ENCODE data around the gene ANAPC7. TPM values are rescaled to one million over a fixed set of nuclear protein-coding genes. Genes with fewer than 3 reads are reported as not detected.
"Not testable (repeated sequence)": the region's sequence is repeated elsewhere in the genome, so short reads cannot be mapped to it uniquely, and the experiment has no call there.

Gene ANAPC7
- total RNA-seq, 2 donors from 2014 or later: 62.0 to 133 TPM

GRCh38 chr12:110417113-110417512 is 13.6 kb upstream of the ANAPC7 start:
- not testable (repeated sequence) for DNase-seq (ENCODE audit: low spot score); H3K9me3 Mint-ChIP-seq; H3K4me3 Mint-ChIP-seq; H3K4me1 Mint-ChIP-seq (ENCODE audit: low read depth in 2 of 2); H3K27ac Mint-ChIP-seq; ATAC-seq; H3K36me3 Mint-ChIP-seq
- H3K27me3 Mint-ChIP-seq: peaks cover 3 to 10% of the 10 kb centered on the region in 2 donors

GRCh38 chr12:110410086-110410485 is 6.6 kb upstream of the ANAPC7 start:
- not testable (repeated sequence) for H3K36me3 Mint-ChIP-seq; DNase-seq (ENCODE audit: low spot score); H3K9me3 Mint-ChIP-seq; H3K4me3 Mint-ChIP-seq; ATAC-seq; H3K4me1 Mint-ChIP-seq (ENCODE audit: low read depth in 2 of 2); H3K27ac Mint-ChIP-seq
- H3K27me3 Mint-ChIP-seq: peaks cover 8 to 16% of the 10 kb centered on the region in 2 donors

GRCh38 chr12:110405126-110405662 is 1.7 kb upstream of the ANAPC7 start:
- peaks cover 10 to 15% of the 10 kb centered on the region in 2 donors for H3K4me1 Mint-ChIP-seq (ENCODE audit: low read depth in 2 of 2)
- H3K27me3 Mint-ChIP-seq; H3K4me3 Mint-ChIP-seq; H3K27ac Mint-ChIP-seq; DNase-seq (ENCODE audit: low spot score); H3K36me3 Mint-ChIP-seq; H3K9me3 Mint-ChIP-seq; ATAC-seq: not testable (repeated sequence)

- no peaks in the 10 kb centered on the region for H3K9me3 Mint-ChIP-seq
- no peaks in the 10 kb centered on the region for H3K27me3 Mint-ChIP-seq
- peaks cover 10 to 18% of the 10 kb centered on the region in 2 donors for H3K4me1 Mint-ChIP-seq (ENCODE audit: low read depth in 2 of 2)
- peak overlapping the region; percentile 99 for H3K27ac Mint-ChIP-seq
- peak overlapping the region; percentile 99 for H3K4me3 Mint-ChIP-seq
- H3K36me3 Mint-ChIP-seq: no peaks in the 10 kb centered on the region
- ATAC-seq: peak; percentile 69 to 82
- DNase-seq (ENCODE audit: low spot score): peak; percentile 83
These were observed 621 bp upstream of the ANAPC7 start for GRCh38 chr12:110403976-110404682.

GRCh38 chr12:110382683-110383082 is 20.8 kb downstream of the ANAPC7 start:
- Mint-ChIP-seq H3K36me3 (peaks cover 26% of the 10 kb centered on the region), H3K4me3 (no peak overlapping the region), H3K4me1 (ENCODE audit: low read depth in 2 of 2) (peaks cover 7 to 16% of the 10 kb centered on the region in 2 donors), H3K27me3 (no peaks in the 10 kb centered on the region), H3K27ac (peak overlapping the region in 1 of 2 donors; percentile 41), H3K9me3 (no peaks in the 10 kb centered on the region)
- DNase-seq (ENCODE audit: low spot score) (no peak), ATAC-seq (no peak)

- ATAC-seq: no peak
- Mint-ChIP-seq H3K36me3 (peaks cover 29% of the 10 kb centered on the region), H3K27ac (no peak overlapping the region), H3K9me3 (no peaks in the 10 kb centered on the region), H3K27me3 (no peaks in the 10 kb centered on the region), H3K4me1 (ENCODE audit: low read depth in 2 of 2) (peaks cover 2% of the 10 kb centered on the region in 2 donors), H3K4me3 (no peak overlapping the region)
- DNase-seq (ENCODE audit: low spot score): no peak
These were observed 23.9 kb downstream of the ANAPC7 start for GRCh38 chr12:110379631-110380030.

GRCh38 chr12:110379197-110379596 is 24.3 kb downstream of the ANAPC7 start:
- H3K36me3 Mint-ChIP-seq: peaks cover 30% of the 10 kb centered on the region
- H3K27ac Mint-ChIP-seq: no peak overlapping the region

GRCh38 chr12:110378131-110378790 is 25.2 kb downstream of the ANAPC7 start:
- H3K9me3 Mint-ChIP-seq; H3K4me3 Mint-ChIP-seq; H3K27me3 Mint-ChIP-seq; ATAC-seq; DNase-seq (ENCODE audit: low spot score); H3K4me1 Mint-ChIP-seq (ENCODE audit: low read depth in 2 of 2); H3K27ac Mint-ChIP-seq: not testable (repeated sequence)
- peaks cover 30% of the 10 kb centered on the region for H3K36me3 Mint-ChIP-seq

More at GRCh38 chr12:110379197-110379596, 24.3 kb downstream of the ANAPC7 start:
- Mint-ChIP-seq H3K4me3 (no peak overlapping the region), H3K27me3 (no peaks in the 10 kb centered on the region), H3K9me3 (no peaks in the 10 kb centered on the region), H3K4me1 (ENCODE audit: low read depth in 2 of 2) (no peaks in the 10 kb centered on the region)
- ATAC-seq (no peak), DNase-seq (ENCODE audit: low spot score) (no peak)

GRCh38 chr12:110373962-110374611 is 29.4 kb downstream of the ANAPC7 start:
- no peak for DNase-seq (ENCODE audit: low spot score)
- no peak for ATAC-seq
- Mint-ChIP-seq H3K27ac (no peak overlapping the region), H3K27me3 (no peaks in the 10 kb centered on the region), H3K9me3 (no peaks in the 10 kb centered on the region), H3K4me3 (no peak overlapping the region), H3K36me3 (peaks cover 25% of the 10 kb centered on the region), H3K4me1 (ENCODE audit: low read depth in 2 of 2) (no peaks in the 10 kb centered on the region)

- Mint-ChIP-seq H3K36me3 (peaks cover 21% of the 10 kb centered on the region), H3K9me3 (no peaks in the 10 kb centered on the region), H3K4me3 (no peak overlapping the region), H3K27me3 (no peaks in the 10 kb centered on the region), H3K27ac (no peak overlapping the region), H3K4me1 (ENCODE audit: low read depth in 2 of 2) (no peaks in the 10 kb centered on the region)
- DNase-seq (ENCODE audit: low spot score) (no peak), ATAC-seq (no peak)
These were observed 30.1 kb downstream of the ANAPC7 start for GRCh38 chr12:110373425-110373824.

- Mint-ChIP-seq H3K4me1 (ENCODE audit: low read depth in 2 of 2) (no peaks in the 10 kb centered on the region), H3K27ac (no peak overlapping the region), H3K9me3 (no peaks in the 10 kb centered on the region), H3K4me3 (no peak overlapping the region), H3K27me3 (no peaks in the 10 kb centered on the region), H3K36me3 (peaks cover 19% of the 10 kb centered on the region)
- DNase-seq (ENCODE audit: low spot score): no peak
- ATAC-seq: no peak
These were observed 30.5 kb downstream of the ANAPC7 start for GRCh38 chr12:110373025-110373424.

- Mint-ChIP-seq H3K4me3 (no peak overlapping the region), H3K9me3 (no peaks in the 10 kb centered on the region), H3K27ac (no peak overlapping the region), H3K4me1 (ENCODE audit: low read depth in 2 of 2) (no peaks in the 10 kb centered on the region), H3K27me3 (no peaks in the 10 kb centered on the region), H3K36me3 (peaks cover 14% of the 10 kb centered on the region)
- ATAC-seq: peak in 1 of 2 donors; percentile 25
- DNase-seq (ENCODE audit: low spot score): no peak
These were observed 31.5 kb downstream of the ANAPC7 start for GRCh38 chr12:110372056-110372425.

- Mint-ChIP-seq H3K27me3 (no peaks in the 10 kb centered on the region), H3K4me3 (no peak overlapping the region), H3K9me3 (no peaks in the 10 kb centered on the region), H3K27ac (no peak overlapping the region), H3K36me3 (peaks cover 14% of the 10 kb centered on the region), H3K4me1 (ENCODE audit: low read depth in 2 of 2) (no peaks in the 10 kb centered on the region)
- DNase-seq (ENCODE audit: low spot score) (no peak), ATAC-seq (peak in 1 of 2 donors; percentile 16)
These were observed 32.0 kb downstream of the ANAPC7 start for GRCh38 chr12:110371408-110372055.
